Pancreas (tissue), 10 donors: ENCODE results near the gene EDN1. TPM values are rescaled to one million over a fixed set of nuclear protein-coding genes. Genes with fewer than 3 reads are reported as not detected.

ENCODE experiments used
- ATAC-seq, 4 donors: fragments of 200-7000 bp; cut with Tn5 transposase; one replicate each; pipeline versions ENCODE4 v1.8.0 to v1.9.1; 2020; ENCODE audit warnings: mild to moderate bottlenecking in 4 of 4, moderate library complexity in 4 of 4
- DNase-seq, 6 donors: peaks; one replicate each; pipeline ENCODE4 v3.0.0-alpha.2; 2020
- FAIRE-seq: peaks from 2 replicates; lab custom pipeline; 2012; peaks lifted over from hg19 to GRCh38; lab: Jason Lieb, UNC
- H3K27ac ChIP-seq, 4 donors: fragments of 200-600 bp; sonication (generic); 1 replicate in 3 of 4; 2 replicates in 1 of 4; pipeline versions ENCODE4 v1.5.0 to v1.8.0; 2020
- H3K27me3 ChIP-seq, 4 donors: fragments of 200-600 bp; one replicate each; pipeline ENCODE4 v1.8.0; 2021
- H3K36me3 ChIP-seq, 3 donors: fragments of 200-600 bp; sonication (generic) in 1 of 3; one replicate each; pipeline versions ENCODE4 v1.5.0 to v1.8.0; 2020 to 2021
- H3K4me1 ChIP-seq, 3 donors: fragments of 200-600 bp; one replicate each; pipeline ENCODE4 v1.8.0; 2021
- H3K4me3 ChIP-seq, 4 donors: fragments of 200-600 bp; sonication (generic) in 2 of 4; one replicate each; pipeline versions ENCODE4 v1.5.0 to v1.8.0; 2020 to 2021
- H3K9me3 ChIP-seq, 4 donors: fragments of 200-600 bp; one replicate each; pipeline ENCODE4 v1.8.0; 2021
- WGBS, 2 donors: extraction: QIAGEN DNeasy Blood & Tissue Kit; methylation state at CpG; one replicate each; pipeline ENCODE4 v1.1.7; 2013; 5-methylcytosine and 5-hydroxymethylcytosine counted together
- intact Hi-C, 3 donors: fragments of 100-400 bp; cut with DNase I; formaldehyde crosslinking; loops; one replicate each; pipeline versions ENCODE4 v1.11.1 to v1.14.2; 2022
- polyA plus RNA-seq, 2 donors: library from polyadenylated mRNA; stranded (reverse); fragments of 200-250 nt; gene quantifications; one replicate each; pipeline ENCODE4 v1.2.3, GENCODE V29; 2013
- total RNA-seq, 6 donors: library from RNA; stranded (reverse); fragmentation: NEBNext Ultra II Directional in 4 of 6; extraction: Animal tissue kit (Norgen Biotek cat#: 25700) in 4 of 6; gene quantifications; one replicate each; pipeline versions ENCODE4 v1.2.1 to v1.2.4, GENCODE V29; 2021 to 2023
- TF ChIP-seq, protein P1 (sequence below), 4 donors: fragments of 200-600 bp; sonication (generic) in 3 of 4; IDR thresholded peaks; one replicate each; pipeline versions ENCODE4 v1.5.0 to v1.8.0; 2021; ENCODE audit warnings: antibody characterized with exemption in 4 of 4
- donor health status: healthy with polysubstance abuse.
- donor health status: DM: no; HTN: no; CAD: no; lungs with moderate emphysema.
- donor health status: DM: no; HTN: no; CAD: no.
- donor health status: control.
- donor health status: control.
- donor health status: Bipolar disorder and iron deficiency.
- donor health status: DM: yes; HTN: yes; CAD: no.
- donor health status: DM: no; HTN: no; CAD: no.
- donor health status: DM: no; HTN: no; CAD: no.
- donor health status: DM: yes; HTN: yes; CAD: no.

The EDN1 gene
- total and polyA plus RNA-seq, 8 donors: 2.4 to 16.0 (median 5.0) TPM

GRCh38 chr6:12245763-12246718, 44.1 kb upstream of the EDN1 start:
- intact Hi-C loops: no loop called here
- Histone ChIP-seq H3K27me3 (no peaks in the 10 kb centered on the region), H3K4me1 (no peaks in the 10 kb centered on the region), H3K36me3 (no peaks in the 10 kb centered on the region), H3K4me3 (no peak overlapping the region), H3K27ac (no peak overlapping the region), H3K9me3 (no peaks in the 10 kb centered on the region)
- no peak for FAIRE-seq
- no peak for ATAC-seq
- no peak for DNase-seq
- TF ChIP-seq, protein P1, sequence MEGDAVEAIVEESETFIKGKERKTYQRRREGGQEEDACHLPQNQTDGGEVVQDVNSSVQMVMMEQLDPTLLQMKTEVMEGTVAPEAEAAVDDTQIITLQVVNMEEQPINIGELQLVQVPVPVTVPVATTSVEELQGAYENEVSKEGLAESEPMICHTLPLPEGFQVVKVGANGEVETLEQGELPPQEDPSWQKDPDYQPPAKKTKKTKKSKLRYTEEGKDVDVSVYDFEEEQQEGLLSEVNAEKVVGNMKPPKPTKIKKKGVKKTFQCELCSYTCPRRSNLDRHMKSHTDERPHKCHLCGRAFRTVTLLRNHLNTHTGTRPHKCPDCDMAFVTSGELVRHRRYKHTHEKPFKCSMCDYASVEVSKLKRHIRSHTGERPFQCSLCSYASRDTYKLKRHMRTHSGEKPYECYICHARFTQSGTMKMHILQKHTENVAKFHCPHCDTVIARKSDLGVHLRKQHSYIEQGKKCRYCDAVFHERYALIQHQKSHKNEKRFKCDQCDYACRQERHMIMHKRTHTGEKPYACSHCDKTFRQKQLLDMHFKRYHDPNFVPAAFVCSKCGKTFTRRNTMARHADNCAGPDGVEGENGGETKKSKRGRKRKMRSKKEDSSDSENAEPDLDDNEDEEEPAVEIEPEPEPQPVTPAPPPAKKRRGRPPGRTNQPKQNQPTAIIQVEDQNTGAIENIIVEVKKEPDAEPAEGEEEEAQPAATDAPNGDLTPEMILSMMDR (IDR thresholded peaks at IDR 0.05): no peak
- WGBS, 2 donors: 67 to 79% methylated on average over 6 of the region's 6 CpGs

GRCh38 chr6:12246900-12247299, 43.3 kb upstream of the EDN1 start:
- WGBS, 2 donors: 95 to 98% methylated on average over 2 of the region's 2 CpGs
- Histone ChIP-seq H3K27me3 (no peaks in the 10 kb centered on the region), H3K9me3 (no peaks in the 10 kb centered on the region), H3K4me1 (no peaks in the 10 kb centered on the region), H3K27ac (no peak overlapping the region), H3K36me3 (no peaks in the 10 kb centered on the region), H3K4me3 (no peak overlapping the region)
- TF ChIP-seq, protein P1 (IDR thresholded peaks at IDR 0.05): no peak
- ATAC-seq: no peak
- FAIRE-seq: no peak
- intact Hi-C loops: no loop called here
- no peak for DNase-seq

GRCh38 chr6:12249541-12250382, 40.4 kb upstream of the EDN1 start:
- FAIRE-seq (no peak), DNase-seq (no peak), ATAC-seq (no peak)
- WGBS, 2 donors: 74 to 79% methylated on average over 4 of the region's 4 CpGs
- no peaks in the 10 kb centered on the region for H3K27me3 ChIP-seq
- intact Hi-C loops: no loop called here
- TF ChIP-seq, protein P1 (IDR thresholded peaks at IDR 0.05): no peak
- H3K9me3 ChIP-seq: no peaks in the 10 kb centered on the region
- H3K27ac ChIP-seq: no peak overlapping the region
- no peaks in the 10 kb centered on the region for H3K4me1 ChIP-seq
- no peak overlapping the region for H3K4me3 ChIP-seq
- no peaks in the 10 kb centered on the region for H3K36me3 ChIP-seq

- Histone ChIP-seq H3K9me3 (no peaks in the 10 kb centered on the region), H3K27me3 (no peaks in the 10 kb centered on the region), H3K4me1 (no peaks in the 10 kb centered on the region), H3K36me3 (no peaks in the 10 kb centered on the region), H3K4me3 (no peak overlapping the region), H3K27ac (no peak overlapping the region)
- FAIRE-seq (no peak), DNase-seq (no peak), ATAC-seq (no peak)
- TF ChIP-seq, protein P1 (IDR thresholded peaks at IDR 0.05): no peak
- WGBS, 2 donors: 96 to 97% methylated on average over 1 of the region's 1 CpG
- intact Hi-C loops: no loop called here
Observed at GRCh38 chr6:12250383-12250770, 39.8 kb upstream of the EDN1 start.
